Peyer's patch (tissue), 4 donors: Measurements from ENCODE around the gene SYNRG. TPM values are rescaled to one million over a fixed set of nuclear protein-coding genes. Genes with fewer than 3 reads are reported as not detected.

ENCODE experiments used
- DNase-seq, 3 donors: peaks; one replicate each; pipeline ENCODE4 v3.0.0-alpha.2; 2017 to 2019
- H3K27ac ChIP-seq, 4 donors: fragments of 200-600 bp; sonication (generic); one replicate each; pipeline ENCODE4 v1.5.1; 2016 to 2019
- H3K27me3 ChIP-seq, 2 donors: fragments of 200-600 bp; sonication (generic); one replicate each; pipeline ENCODE4 v1.5.1; 2019
- H3K36me3 ChIP-seq, 3 donors: fragments of 200-600 bp; sonication (generic); one replicate each; pipeline ENCODE4 v1.5.1; 2016 to 2019
- H3K4me1 ChIP-seq, 4 donors: fragments of 200-600 bp; sonication (generic); one replicate each; pipeline ENCODE4 v1.5.1; 2016 to 2019
- H3K4me3 ChIP-seq, 4 donors: fragments of 200-600 bp; sonication (generic); 1 replicate in 3 of 4; 2 replicates in 1 of 4; pipeline ENCODE4 v1.5.1; 2016 to 2019; ENCODE audit warnings: mild to moderate bottlenecking in 1 of 4
- H3K9me3 ChIP-seq, 4 donors: fragments of 200-600 bp; sonication (generic); one replicate each; pipeline ENCODE4 v1.5.1; 2016 to 2019; ENCODE audit warnings: mild to moderate bottlenecking in 1 of 4
- CTCF ChIP-seq, 6 experiments: fragments of 450-650 bp in 4 of 6; fragments of 200-600 bp in 2 of 6; sonication (generic) in 1 of 6; IDR thresholded peaks; one replicate each; pipeline ENCODE4 v1.5.1; 2017 to 2019; ENCODE audit warnings: antibody characterized with exemption in 6 of 6, mild to moderate bottlenecking in 3 of 6, moderate library complexity in 1 of 6
- POLR2A ChIP-seq, 2 donors: fragments of 450-650 bp; IDR thresholded peaks; one replicate each; pipeline ENCODE4 v1.5.1; 2017; ENCODE audit warnings: antibody characterized with exemption in 2 of 2, mild to moderate bottlenecking in 2 of 2, moderate library complexity in 2 of 2
- total RNA-seq, 4 donors: library from RNA; depleted of rRNA; stranded (reverse); fragments of >200 nt; gene quantifications; one replicate each; pipeline ENCODE4 v1.1.0, GENCODE V29; 2016

Gene SYNRG
- total RNA-seq, 4 donors from 2014 or later, result 42.5 to 102 (median 49.5) TPM

GRCh38 chr17:37648555-37648954, 39.3 kb upstream of the SYNRG start:
- H3K4me3 ChIP-seq, result no peak overlapping the region
- DNase-seq, result no peak
- TF ChIP-seq POLR2A (IDR thresholded peaks at IDR 0.05) (no peak), CTCF (IDR thresholded peaks at IDR 0.05) (no peak)
- no peaks in the 10 kb centered on the region for H3K36me3 ChIP-seq
- H3K27me3 ChIP-seq, result no peaks in the 10 kb centered on the region
- H3K9me3 ChIP-seq, result no peaks in the 10 kb centered on the region
- H3K4me1 ChIP-seq, result peaks cover 0 to 4% (median 2%) of the 10 kb centered on the region in 4 donors
- H3K27ac ChIP-seq, result no peak overlapping the region

GRCh38 chr17:37647856-37648255, 38.6 kb upstream of the SYNRG start:
- Histone ChIP-seq H3K4me1 (peaks cover 0 to 4% (median 2%) of the 10 kb centered on the region in 4 donors), H3K27me3 (no peaks in the 10 kb centered on the region), H3K27ac (no peak overlapping the region), H3K4me3 (no peak overlapping the region), H3K9me3 (no peaks in the 10 kb centered on the region), H3K36me3 (no peaks in the 10 kb centered on the region)
- no peak for TF ChIP-seq CTCF (IDR thresholded peaks at IDR 0.05)
- no peak for TF ChIP-seq POLR2A (IDR thresholded peaks at IDR 0.05)
- no peak for DNase-seq

GRCh38 chr17:37643869-37644268, 34.7 kb upstream of the SYNRG start:
- H3K4me3 ChIP-seq, result peak overlapping the region in 3 of 4 donors; percentile 65 to 84 (median 75)
- no peak for DNase-seq
- H3K27me3 ChIP-seq, result no peaks in the 10 kb centered on the region
- TF ChIP-seq POLR2A (IDR thresholded peaks at IDR 0.05), result no peak
- no peak for TF ChIP-seq CTCF (IDR thresholded peaks at IDR 0.05)
- peak overlapping the region; percentile 32 to 88 (median 82) for H3K27ac ChIP-seq
- peaks cover 0 to 15% (median 4%) of the 10 kb centered on the region in 4 donors for H3K4me1 ChIP-seq
- peaks cover 0 to 19% (median 0%) of the 10 kb centered on the region in 3 donors for H3K36me3 ChIP-seq
- H3K9me3 ChIP-seq, result no peaks in the 10 kb centered on the region

GRCh38 chr17:37643118-37643766, 34.0 kb upstream of the SYNRG start, which contains the start of gene DDX52:
DDX52 (minus strand) TSS chr17:37643446; CDS start chr17:37643420, 26 bp downstream.
- H3K4me1 ChIP-seq, result peaks cover 0 to 15% (median 4%) of the 10 kb centered on the region in 4 donors
- H3K27ac ChIP-seq, result peak within 1 kb of the TSS; percentile 80 to 88 (median 82)
- no peaks in the 10 kb centered on the region for H3K9me3 ChIP-seq
- H3K4me3 ChIP-seq, result peak within 1 kb of the TSS; percentile 65 to 84 (median 75)
- no peaks in the 10 kb centered on the region for H3K27me3 ChIP-seq
- H3K36me3 ChIP-seq, result peaks cover 0 to 20% (median 0%) of the 10 kb centered on the region in 3 donors
- peak in 1 of 6 experiments; percentile 14 for TF ChIP-seq CTCF (IDR thresholded peaks at IDR 0.05)
- TF ChIP-seq POLR2A (IDR thresholded peaks at IDR 0.05), result peak in 1 of 2 donors; percentile 69
- DNase-seq, result peak; percentile 90 to 97 (median 94)

GRCh38 chr17:37642681-37643080, 33.5 kb upstream of the SYNRG start:
- H3K4me1 ChIP-seq, result peaks cover 0 to 15% (median 4%) of the 10 kb centered on the region in 4 donors
- no peak for DNase-seq
- H3K36me3 ChIP-seq, result peaks cover 0 to 26% (median 0%) of the 10 kb centered on the region in 3 donors
- no peaks in the 10 kb centered on the region for H3K27me3 ChIP-seq
- no peak for TF ChIP-seq POLR2A (IDR thresholded peaks at IDR 0.05)
- TF ChIP-seq CTCF (IDR thresholded peaks at IDR 0.05), result no peak
- peak overlapping the region; percentile 65 to 84 (median 75) for H3K4me3 ChIP-seq
- H3K9me3 ChIP-seq, result no peaks in the 10 kb centered on the region
- peak overlapping the region; percentile 80 to 88 (median 82) for H3K27ac ChIP-seq
